WTC11 (cell line): ENCODE results near the gene NUDT4B.
"Not testable (repeated sequence)": the region's sequence is repeated elsewhere in the genome, so short reads cannot be mapped to it uniquely, and the experiment has no call there.

Experiments used
- E2F1 ChIP-seq: sonication (generic); formaldehyde crosslinking; IDR thresholded peaks from 2 replicates; pipeline ENCODE4 v1.8.0; 2022; ENCODE audit warnings: mild to moderate bottlenecking, missing genetic modification reagents
- GTF2I ChIP-seq: fragments of 250-450 bp; sonication (Bioruptor Pico); conservative IDR thresholded peaks from 2 replicates; pipeline ENCODE4 v1.4.0; 2021; ENCODE audit warnings: mild to moderate bottlenecking
- HMGXB4 ChIP-seq: sonication (generic); formaldehyde crosslinking; IDR thresholded peaks from 2 replicates; pipeline ENCODE4 v1.8.1; 2023; ENCODE audit warnings: mild to moderate bottlenecking, moderate library complexity, missing genetic modification reagents
- PREB ChIP-seq: sonication (generic); formaldehyde crosslinking; IDR thresholded peaks from 2 replicates; pipeline ENCODE4 v1.8.1; 2022; ENCODE audit warnings: mild to moderate bottlenecking, missing genetic modification reagents, moderate library complexity, borderline replicate concordance
- SP1 ChIP-seq: sonication (generic); formaldehyde crosslinking; conservative IDR thresholded peaks from 2 replicates; pipeline ENCODE4 v1.8.1; 2022; ENCODE audit warnings: missing genetic modification reagents
- ZBTB21 ChIP-seq: sonication (generic); formaldehyde crosslinking; IDR thresholded peaks from 2 replicates; pipeline ENCODE4 v1.8.1; 2023; ENCODE audit warnings: mild to moderate bottlenecking, missing genetic modification reagents, borderline replicate concordance
- ZNF396 ChIP-seq: fragments of 250-450 bp; sonication (Bioruptor Pico); IDR thresholded peaks from 2 replicates; pipeline ENCODE4 v1.8.0; 2021; ENCODE audit warnings: mild to moderate bottlenecking, moderate library complexity, borderline replicate concordance
- TF ChIP-seq, protein P1 (sequence below): fragments of 200-600 bp; IDR thresholded peaks from 2 replicates; pipeline ENCODE4 v1.8.0; 2022; ENCODE audit warnings: antibody characterized with exemption
- TF ChIP-seq, protein P2 (sequence below): sonication (generic); formaldehyde crosslinking; IDR thresholded peaks from 2 replicates; pipeline ENCODE4 v1.8.0; 2022; ENCODE audit warnings: mild to moderate bottlenecking, missing genetic modification reagents
- TF ChIP-seq, protein P3 (sequence below): sonication (generic); formaldehyde crosslinking; IDR thresholded peaks from 2 replicates; pipeline ENCODE4 v1.8.1; 2023; ENCODE audit warnings: mild to moderate bottlenecking, missing genetic modification reagents
- TF ChIP-seq, protein P4 (sequence below): sonication (generic); formaldehyde crosslinking; IDR thresholded peaks from 2 replicates; pipeline ENCODE4 v1.8.0; 2023; ENCODE audit warnings: mild to moderate bottlenecking, missing genetic modification reagents
- TF ChIP-seq, protein P5 (sequence below): sonication (generic); formaldehyde crosslinking; IDR thresholded peaks from 2 replicates; pipeline ENCODE4 v1.8.1; 2022; ENCODE audit warnings: low read depth, missing genetic modification reagents, borderline replicate concordance

- not testable (repeated sequence) for TF ChIP-seq SP1; GTF2I; PREB (CRISPR knock-in tag); HMGXB4 (CRISPR knock-in tag); ZBTB21; ZNF396 (CRISPR knock-in tag); E2F1 (CRISPR knock-in tag)
- TF ChIP-seq, protein P1, sequence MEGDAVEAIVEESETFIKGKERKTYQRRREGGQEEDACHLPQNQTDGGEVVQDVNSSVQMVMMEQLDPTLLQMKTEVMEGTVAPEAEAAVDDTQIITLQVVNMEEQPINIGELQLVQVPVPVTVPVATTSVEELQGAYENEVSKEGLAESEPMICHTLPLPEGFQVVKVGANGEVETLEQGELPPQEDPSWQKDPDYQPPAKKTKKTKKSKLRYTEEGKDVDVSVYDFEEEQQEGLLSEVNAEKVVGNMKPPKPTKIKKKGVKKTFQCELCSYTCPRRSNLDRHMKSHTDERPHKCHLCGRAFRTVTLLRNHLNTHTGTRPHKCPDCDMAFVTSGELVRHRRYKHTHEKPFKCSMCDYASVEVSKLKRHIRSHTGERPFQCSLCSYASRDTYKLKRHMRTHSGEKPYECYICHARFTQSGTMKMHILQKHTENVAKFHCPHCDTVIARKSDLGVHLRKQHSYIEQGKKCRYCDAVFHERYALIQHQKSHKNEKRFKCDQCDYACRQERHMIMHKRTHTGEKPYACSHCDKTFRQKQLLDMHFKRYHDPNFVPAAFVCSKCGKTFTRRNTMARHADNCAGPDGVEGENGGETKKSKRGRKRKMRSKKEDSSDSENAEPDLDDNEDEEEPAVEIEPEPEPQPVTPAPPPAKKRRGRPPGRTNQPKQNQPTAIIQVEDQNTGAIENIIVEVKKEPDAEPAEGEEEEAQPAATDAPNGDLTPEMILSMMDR = not testable (repeated sequence)
- TF ChIP-seq, protein P2, sequence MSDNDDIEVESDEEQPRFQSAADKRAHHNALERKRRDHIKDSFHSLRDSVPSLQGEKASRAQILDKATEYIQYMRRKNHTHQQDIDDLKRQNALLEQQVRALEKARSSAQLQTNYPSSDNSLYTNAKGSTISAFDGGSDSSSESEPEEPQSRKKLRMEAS (CRISPR knock-in tag) = not testable (repeated sequence)
- TF ChIP-seq, protein P3, sequence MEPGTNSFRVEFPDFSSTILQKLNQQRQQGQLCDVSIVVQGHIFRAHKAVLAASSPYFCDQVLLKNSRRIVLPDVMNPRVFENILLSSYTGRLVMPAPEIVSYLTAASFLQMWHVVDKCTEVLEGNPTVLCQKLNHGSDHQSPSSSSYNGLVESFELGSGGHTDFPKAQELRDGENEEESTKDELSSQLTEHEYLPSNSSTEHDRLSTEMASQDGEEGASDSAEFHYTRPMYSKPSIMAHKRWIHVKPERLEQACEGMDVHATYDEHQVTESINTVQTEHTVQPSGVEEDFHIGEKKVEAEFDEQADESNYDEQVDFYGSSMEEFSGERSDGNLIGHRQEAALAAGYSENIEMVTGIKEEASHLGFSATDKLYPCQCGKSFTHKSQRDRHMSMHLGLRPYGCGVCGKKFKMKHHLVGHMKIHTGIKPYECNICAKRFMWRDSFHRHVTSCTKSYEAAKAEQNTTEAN (CRISPR knock-in tag) = not testable (repeated sequence)
- TF ChIP-seq, protein P4, sequence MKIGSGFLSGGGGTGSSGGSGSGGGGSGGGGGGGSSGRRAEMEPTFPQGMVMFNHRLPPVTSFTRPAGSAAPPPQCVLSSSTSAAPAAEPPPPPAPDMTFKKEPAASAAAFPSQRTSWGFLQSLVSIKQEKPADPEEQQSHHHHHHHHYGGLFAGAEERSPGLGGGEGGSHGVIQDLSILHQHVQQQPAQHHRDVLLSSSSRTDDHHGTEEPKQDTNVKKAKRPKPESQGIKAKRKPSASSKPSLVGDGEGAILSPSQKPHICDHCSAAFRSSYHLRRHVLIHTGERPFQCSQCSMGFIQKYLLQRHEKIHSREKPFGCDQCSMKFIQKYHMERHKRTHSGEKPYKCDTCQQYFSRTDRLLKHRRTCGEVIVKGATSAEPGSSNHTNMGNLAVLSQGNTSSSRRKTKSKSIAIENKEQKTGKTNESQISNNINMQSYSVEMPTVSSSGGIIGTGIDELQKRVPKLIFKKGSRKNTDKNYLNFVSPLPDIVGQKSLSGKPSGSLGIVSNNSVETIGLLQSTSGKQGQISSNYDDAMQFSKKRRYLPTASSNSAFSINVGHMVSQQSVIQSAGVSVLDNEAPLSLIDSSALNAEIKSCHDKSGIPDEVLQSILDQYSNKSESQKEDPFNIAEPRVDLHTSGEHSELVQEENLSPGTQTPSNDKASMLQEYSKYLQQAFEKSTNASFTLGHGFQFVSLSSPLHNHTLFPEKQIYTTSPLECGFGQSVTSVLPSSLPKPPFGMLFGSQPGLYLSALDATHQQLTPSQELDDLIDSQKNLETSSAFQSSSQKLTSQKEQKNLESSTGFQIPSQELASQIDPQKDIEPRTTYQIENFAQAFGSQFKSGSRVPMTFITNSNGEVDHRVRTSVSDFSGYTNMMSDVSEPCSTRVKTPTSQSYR = not testable (repeated sequence)
- TF ChIP-seq, protein P5, sequence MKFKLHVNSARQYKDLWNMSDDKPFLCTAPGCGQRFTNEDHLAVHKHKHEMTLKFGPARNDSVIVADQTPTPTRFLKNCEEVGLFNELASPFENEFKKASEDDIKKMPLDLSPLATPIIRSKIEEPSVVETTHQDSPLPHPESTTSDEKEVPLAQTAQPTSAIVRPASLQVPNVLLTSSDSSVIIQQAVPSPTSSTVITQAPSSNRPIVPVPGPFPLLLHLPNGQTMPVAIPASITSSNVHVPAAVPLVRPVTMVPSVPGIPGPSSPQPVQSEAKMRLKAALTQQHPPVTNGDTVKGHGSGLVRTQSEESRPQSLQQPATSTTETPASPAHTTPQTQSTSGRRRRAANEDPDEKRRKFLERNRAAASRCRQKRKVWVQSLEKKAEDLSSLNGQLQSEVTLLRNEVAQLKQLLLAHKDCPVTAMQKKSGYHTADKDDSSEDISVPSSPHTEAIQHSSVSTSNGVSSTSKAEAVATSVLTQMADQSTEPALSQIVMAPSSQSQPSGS (CRISPR knock-in tag) = not testable (repeated sequence)
Measured at GRCh38 chr1:148761360-148761759, 12.8 kb downstream of the NUDT4B start.
